Right lobe of liver (tissue), 6 donors: ENCODE measurements around the gene PRKAG2. TPM values are rescaled to one million over a fixed set of nuclear protein-coding genes. Genes with fewer than 3 reads are reported as not detected.
"Not testable (repeated sequence)": the region's sequence is repeated elsewhere in the genome, so short reads cannot be mapped to it uniquely, and the experiment has no call there.

Source experiments
- ATAC-seq, 4 donors: fragments of 200-7000 bp; cut with Tn5 transposase; one replicate each; pipeline ENCODE4 v1.9.1; 2020; ENCODE audit warnings: mild to moderate bottlenecking in 4 of 4, moderate library complexity in 4 of 4
- DNase-seq, 3 donors: peaks; one replicate each; pipeline ENCODE4 v3.0.0-alpha.2; 2020
- H3K27ac ChIP-seq, 3 donors: fragments of 200-600 bp; one replicate each; pipeline ENCODE4 v1.8.0; 2022
- H3K27me3 ChIP-seq, 2 donors: fragments of 200-600 bp; one replicate each; pipeline ENCODE4 v1.8.0; 2022
- H3K36me3 ChIP-seq, 4 donors: fragments of 200-600 bp; sonication (generic) in 1 of 4; one replicate each; pipeline versions ENCODE4 v1.5.1 to v1.8.0; 2017 to 2022; ENCODE audit warnings: control low read depth in 1 of 4
- H3K4me1 ChIP-seq, 4 donors: fragments of 200-600 bp; sonication (generic) in 1 of 4; one replicate each; pipeline versions ENCODE4 v1.5.1 to v1.8.0; 2017 to 2022; ENCODE audit warnings: control low read depth in 1 of 4
- H3K4me3 ChIP-seq, 3 donors: fragments of 200-600 bp; one replicate each; pipeline ENCODE4 v1.8.0; 2022
- H3K9me3 ChIP-seq, 4 donors: fragments of 200-600 bp; sonication (generic) in 1 of 4; one replicate each; pipeline versions ENCODE4 v1.5.1 to v1.8.0; 2017 to 2022; ENCODE audit warnings: control low read depth in 1 of 4
- CTCF ChIP-seq, 4 donors: fragments of 200-600 bp in 3 of 4; fragments of 450-650 bp in 1 of 4; IDR thresholded peaks; one replicate each; pipeline versions ENCODE4 v1.5.1 to v1.8.0; 2016 to 2022; ENCODE audit warnings: antibody characterized with exemption in 4 of 4, mild to moderate bottlenecking in 2 of 4
- POLR2A ChIP-seq: fragments of 450-650 bp; IDR thresholded peaks from one replicate; pipeline ENCODE4 v1.6.1; 2017; ENCODE audit warnings: antibody characterized with exemption, mild to moderate bottlenecking
- WGBS: methylation state at CpG from one replicate; pipeline ENCODE4 v1.1.6; 2018; ENCODE audit warnings: low coverage, low lambda C conversion rate; ENCODE audit not compliant: insufficient coverage; ENCODE audit errors: missing lambda C conversion rate; 5-methylcytosine and 5-hydroxymethylcytosine counted together
- intact Hi-C, 2 donors: fragments of 100-400 bp; cut with DNase I; formaldehyde crosslinking; loops; one replicate each; pipeline versions ENCODE4 v1.11.2 to v1.14.1; 2022
- total RNA-seq, 6 experiments: library from RNA; depleted of rRNA in 2 of 6; stranded (reverse); fragments of >200 nt in 2 of 6; fragmentation: NEBNext Ultra II Directional in 3 of 6; extraction: Animal tissue kit (Norgen Biotek cat#: 25700) in 3 of 6; gene quantifications; one replicate each; pipeline versions ENCODE4 v1.1.0 to v1.2.4, GENCODE V29; 2016 to 2023
- donor health status: DM: no; HTN: yes; CAD: no.
- donor health status: DM: no; HTN: no; CAD: no.
- donor health status: DM: no; HTN: no; CAD: no.
- donor health status: DM: no; HTN: yes; CAD: no.
- donor health status: DM: no; HTN: yes; CAD: no.

Gene PRKAG2
- total RNA-seq, 6 experiments from 2014 or later, result 20.6 to 63.6 (median 29.5) TPM

GRCh38 chr7:151843181-151843580 is 33.7 kb downstream of the PRKAG2 start:
- intact Hi-C loops, result no loop called here
- no peak for DNase-seq
- H3K36me3 ChIP-seq, result no peaks in the 10 kb centered on the region
- peak overlapping the region in 1 of 3 donors; percentile 55 for H3K27ac ChIP-seq
- no peaks in the 10 kb centered on the region for H3K27me3 ChIP-seq
- 89% methylated on average over 3 of the region's 5 CpGs for WGBS
- ATAC-seq, result no peak
- H3K4me1 ChIP-seq, result peaks cover 0 to 12% (median 0%) of the 10 kb centered on the region in 4 donors
- TF ChIP-seq CTCF (IDR thresholded peaks at IDR 0.05) (no peak), POLR2A (no peak)
- no peak overlapping the region for H3K4me3 ChIP-seq
- H3K9me3 ChIP-seq, result no peaks in the 10 kb centered on the region

GRCh38 chr7:151841395-151842051 is 35.4 kb downstream of the PRKAG2 start:
- H3K4me1 ChIP-seq, result peaks cover 0 to 12% (median 0%) of the 10 kb centered on the region in 4 donors
- H3K36me3 ChIP-seq, H3K27me3 ChIP-seq, H3K27ac ChIP-seq, intact Hi-C loops, H3K4me3 ChIP-seq, ATAC-seq, DNase-seq, H3K9me3 ChIP-seq: not testable (repeated sequence)
- WGBS, result 100% methylated on average over 1 of the region's 1 CpG

GRCh38 chr7:151840088-151840910 is 36.6 kb downstream of the PRKAG2 start:
- H3K27me3 ChIP-seq, result no peaks in the 10 kb centered on the region
- no peak for ATAC-seq
- peak in 1 of 3 donors; percentile 46 for DNase-seq
- intact Hi-C loops, result no loop called here
- no peak overlapping the region for H3K4me3 ChIP-seq
- TF ChIP-seq POLR2A, result no peak
- no peak for TF ChIP-seq CTCF (IDR thresholded peaks at IDR 0.05)
- 90% methylated on average over 2 of the region's 18 CpGs for WGBS
- H3K36me3 ChIP-seq, result no peaks in the 10 kb centered on the region
- no peak overlapping the region for H3K27ac ChIP-seq
- H3K4me1 ChIP-seq, result peaks cover 0 to 12% (median 0%) of the 10 kb centered on the region in 4 donors
- no peaks in the 10 kb centered on the region for H3K9me3 ChIP-seq

- ATAC-seq, result no peak
- Histone ChIP-seq H3K4me3 (no peak overlapping the region), H3K9me3 (no peaks in the 10 kb centered on the region), H3K36me3 (no peaks in the 10 kb centered on the region), H3K4me1 (peaks cover 0 to 5% (median 0%) of the 10 kb centered on the region in 4 donors), H3K27ac (no peak overlapping the region), H3K27me3 (no peaks in the 10 kb centered on the region)
- intact Hi-C loops, result no loop called here
- 69% methylated on average over 2 of the region's 13 CpGs for WGBS
- no peak for TF ChIP-seq CTCF (IDR thresholded peaks at IDR 0.05)
- no peak for TF ChIP-seq POLR2A
- peak in 1 of 3 donors; percentile 47 for DNase-seq
Observed at GRCh38 chr7:151839451-151839921, 37.4 kb downstream of the PRKAG2 start.
